Spleen (tissue), 11 donors: ENCODE results near the gene C2orf80. TPM values are rescaled to one million over a fixed set of nuclear protein-coding genes. Genes with fewer than 3 reads are reported as not detected.
A peak's percentile ranks its signal among the peaks of the same experiment; 100 is the strongest.
"Not testable (repeated sequence)": the region's sequence is repeated elsewhere in the genome, so short reads cannot be mapped to it uniquely, and the experiment has no call there.

Source experiments
- DNase-seq: peaks from one replicate; pipeline ENCODE4 v3.0.0-alpha.2; 2020
- H3K27ac ChIP-seq, 8 donors: fragments of 200-600 bp; sonication (generic) in 7 of 8; 1 replicate in 4 of 8; 2 replicates in 4 of 8; pipeline versions ENCODE4 v1.5.0 to v1.8.0; 2016 to 2021; ENCODE audit warnings: inconsistent platforms in 4 of 8, mild to moderate bottlenecking in 4 of 8, moderate library complexity in 1 of 8
- H3K27me3 ChIP-seq, 7 donors: fragments of 200-600 bp; sonication (generic) in 6 of 7; replicated peaks in 1 of 7; 1 replicate in 4 of 7; 2 replicates in 3 of 7; pipeline versions ENCODE4 v1.5.0 to v1.8.0; 2016 to 2021; ENCODE audit warnings: inconsistent platforms in 3 of 7, mild to moderate bottlenecking in 1 of 7
- H3K36me3 ChIP-seq, 6 donors: fragments of 200-600 bp; sonication (generic) in 5 of 6; 1 replicate in 4 of 6; 2 replicates in 2 of 6; pipeline versions ENCODE4 v1.5.0 to v1.8.0; 2016 to 2021; ENCODE audit warnings: inconsistent platforms in 2 of 6
- H3K4me1 ChIP-seq, 6 donors: fragments of 200-600 bp; sonication (generic) in 5 of 6; 1 replicate in 3 of 6; 2 replicates in 3 of 6; pipeline versions ENCODE4 v1.5.0 to v1.8.0; 2016 to 2021; ENCODE audit warnings: inconsistent platforms in 3 of 6
- H3K4me3 ChIP-seq, 8 donors: fragments of 200-600 bp; sonication (generic) in 7 of 8; 1 replicate in 4 of 8; 2 replicates in 4 of 8; pipeline versions ENCODE4 v1.5.0 to v1.8.0; 2016 to 2021; ENCODE audit warnings: inconsistent platforms in 4 of 8, mild to moderate bottlenecking in 4 of 8, moderate library complexity in 2 of 8
- H3K9me3 ChIP-seq, 8 donors: fragments of 200-600 bp; sonication (generic) in 7 of 8; 1 replicate in 4 of 8; 2 replicates in 4 of 8; pipeline versions ENCODE4 v1.5.0 to v1.8.0; 2016 to 2021; ENCODE audit warnings: inconsistent platforms in 4 of 8
- CTCF ChIP-seq, 11 experiments: fragments of 200-600 bp in 7 of 11; fragments of 450-650 bp in 4 of 11; sonication (generic) in 4 of 11; IDR thresholded peaks in 8 of 11; conservative IDR thresholded peaks in 3 of 11; 1 replicate in 7 of 11; 2 replicates in 4 of 11; pipeline versions ENCODE4 v1.4.0 to v1.8.0; 2016 to 2021; ENCODE audit warnings: antibody characterized with exemption in 11 of 11, inconsistent platforms in 4 of 11, mild to moderate bottlenecking in 1 of 11
- POLR2A ChIP-seq, 3 donors: fragments of 450-650 bp; IDR thresholded peaks; one replicate each; pipeline ENCODE4 v1.5.1; 2017; ENCODE audit warnings: antibody characterized with exemption in 3 of 3, mild to moderate bottlenecking in 1 of 3
- POLR2AphosphoS5 ChIP-seq, 3 donors: sonication (generic); formaldehyde crosslinking; IDR thresholded peaks; one replicate each; pipeline ENCODE4 v1.5.1; 2017; ENCODE audit warnings: antibody characterized with exemption in 3 of 3
- WGBS, 5 donors: extraction: QIAGEN DNeasy Blood & Tissue Kit in 3 of 5; methylation state at CpG; one replicate each; pipeline versions ENCODE4 v1.1.5 to v1.1.7; 2013 to 2018; 5-methylcytosine and 5-hydroxymethylcytosine counted together
- intact Hi-C: fragments of 100-400 bp; cut with DNase I; formaldehyde crosslinking; loops from one replicate; pipeline ENCODE4 v1.15.0; 2023; ENCODE audit warnings: low total_unique reads
- polyA plus RNA-seq, 3 donors: library from polyadenylated mRNA; stranded (reverse); fragments of 200-250 nt; gene quantifications; one replicate each; pipeline ENCODE4 v1.2.1, GENCODE V29; 2013
- total RNA-seq, 7 donors: library from RNA; depleted of rRNA in 3 of 7; stranded (reverse); fragments of >200 nt in 3 of 7; fragmentation: NEBNext Ultra II Directional in 4 of 7; extraction: Animal tissue kit (Norgen Biotek cat#: 25700) in 4 of 7; gene quantifications; one replicate each; pipeline versions ENCODE4 v1.1.0 to v1.2.1, GENCODE V29; 2016 to 2021
- donor health status: healthy with polysubstance abuse.
- donor health status: DM: no; HTN: no; CAD: no; lungs with moderate emphysema.
- donor health status: DM: no; HTN: no; CAD: no.
- donor health status: Bipolar disorder and iron deficiency.
- donor health status: healthy.
- donor health status: DM: no; HTN: no; CAD: no.
- donor health status: DM: yes; HTN: yes; CAD: no.

The C2orf80 gene
- total and polyA plus RNA-seq, 10 donors, result not detected

GRCh38 chr2:208129744-208130711 lies 59.8 kb downstream of the C2orf80 start, which contains the start of gene CRYGC:
CRYGC (minus strand) TSS chr2:208129828; CDS start chr2:208129792, 36 bp downstream.
- intact Hi-C loops, result no loop called here
- H3K4me3 ChIP-seq, result no peak within 1 kb of the TSS
- peaks cover 0 to 6% (median 0%) of the 10 kb centered on the region in 6 donors for H3K4me1 ChIP-seq
- DNase-seq, result no peak
- peaks cover 0 to 18% (median under 1%) of the 10 kb centered on the region in 7 donors for H3K27me3 ChIP-seq
- H3K36me3 ChIP-seq, result no peaks in the 10 kb centered on the region
- no peak for TF ChIP-seq POLR2AphosphoS5 (IDR thresholded peaks at IDR 0.05)
- TF ChIP-seq CTCF (IDR thresholded peaks at IDR 0.05 in 8 of 11, conservative IDR thresholded peaks at IDR 0.05 in 3 of 11), result no peak
- TF ChIP-seq POLR2A (IDR thresholded peaks at IDR 0.05), result no peak
- no peak within 1 kb of the TSS for H3K27ac ChIP-seq
- 78 to 86% (median 84%) methylated on average over 19 of the region's 19 CpGs for WGBS, 5 donors
- peaks cover 0 to 4% (median 0%) of the 10 kb centered on the region in 8 donors for H3K9me3 ChIP-seq

- 91 to 96% (median 92%) methylated on average over 8 to 12 of the region's 12 CpGs for WGBS, 5 donors
- no peak for DNase-seq
Measured at GRCh38 chr2:208128136-208128535, 61.7 kb downstream of the C2orf80 start.

GRCh38 chr2:208127090-208127489 lies 62.7 kb downstream of the C2orf80 start:
- no peaks in the 10 kb centered on the region for H3K36me3 ChIP-seq
- no peak overlapping the region for H3K27ac ChIP-seq
- H3K4me1 ChIP-seq, result peaks cover 0 to 14% (median 8%) of the 10 kb centered on the region in 6 donors
- TF ChIP-seq POLR2AphosphoS5 (IDR thresholded peaks at IDR 0.05) (no peak), POLR2A (IDR thresholded peaks at IDR 0.05) (no peak), CTCF (IDR thresholded peaks at IDR 0.05 in 8 of 11, conservative IDR thresholded peaks at IDR 0.05 in 3 of 11) (no peak)
- no peak for DNase-seq
- intact Hi-C loops, result no loop called here
- WGBS, 5 donors, result 91 to 95% (median 95%) methylated on average over 4 of the region's 4 CpGs
- no peak overlapping the region for H3K4me3 ChIP-seq
- H3K9me3 ChIP-seq, result peaks cover 0 to 4% (median 0%) of the 10 kb centered on the region in 8 donors
- H3K27me3 ChIP-seq, result peaks cover 0 to 39% (median 15%) of the 10 kb centered on the region in 7 donors

More at GRCh38 chr2:208128136-208128535, 61.7 kb downstream of the C2orf80 start:
- H3K27ac ChIP-seq, result no peak overlapping the region
- intact Hi-C loops, result no loop called here
- H3K27me3 ChIP-seq, result peaks cover 0 to 34% (median 15%) of the 10 kb centered on the region in 7 donors
- no peak overlapping the region for H3K4me3 ChIP-seq
- no peak for TF ChIP-seq POLR2AphosphoS5 (IDR thresholded peaks at IDR 0.05)
- no peak for TF ChIP-seq POLR2A (IDR thresholded peaks at IDR 0.05)
- no peak for TF ChIP-seq CTCF (IDR thresholded peaks at IDR 0.05 in 8 of 11, conservative IDR thresholded peaks at IDR 0.05 in 3 of 11)
- no peaks in the 10 kb centered on the region for H3K36me3 ChIP-seq
- H3K9me3 ChIP-seq, result peaks cover 0 to 4% (median 0%) of the 10 kb centered on the region in 8 donors
- peaks cover 0 to 14% (median 8%) of the 10 kb centered on the region in 6 donors for H3K4me1 ChIP-seq

GRCh38 chr2:208125251-208125650 lies 64.6 kb downstream of the C2orf80 start:
- no peak for TF ChIP-seq POLR2AphosphoS5 (IDR thresholded peaks at IDR 0.05)
- no peak for TF ChIP-seq CTCF (IDR thresholded peaks at IDR 0.05 in 8 of 11, conservative IDR thresholded peaks at IDR 0.05 in 3 of 11)
- no peak for TF ChIP-seq POLR2A (IDR thresholded peaks at IDR 0.05)
- Histone ChIP-seq H3K4me3 (no peak overlapping the region), H3K4me1 (peaks cover 0 to 14% (median 8%) of the 10 kb centered on the region in 6 donors), H3K36me3 (no peaks in the 10 kb centered on the region), H3K27me3 (peaks cover 0 to 39% (median 15%) of the 10 kb centered on the region in 7 donors), H3K9me3 (peaks cover 0 to 4% (median 0%) of the 10 kb centered on the region in 8 donors), H3K27ac (no peak overlapping the region)
- DNase-seq, result no peak
- WGBS, 5 donors, result 72 to 86% (median 82%) methylated on average over 4 of the region's 4 CpGs
- intact Hi-C loops, result no loop called here

DNA sequence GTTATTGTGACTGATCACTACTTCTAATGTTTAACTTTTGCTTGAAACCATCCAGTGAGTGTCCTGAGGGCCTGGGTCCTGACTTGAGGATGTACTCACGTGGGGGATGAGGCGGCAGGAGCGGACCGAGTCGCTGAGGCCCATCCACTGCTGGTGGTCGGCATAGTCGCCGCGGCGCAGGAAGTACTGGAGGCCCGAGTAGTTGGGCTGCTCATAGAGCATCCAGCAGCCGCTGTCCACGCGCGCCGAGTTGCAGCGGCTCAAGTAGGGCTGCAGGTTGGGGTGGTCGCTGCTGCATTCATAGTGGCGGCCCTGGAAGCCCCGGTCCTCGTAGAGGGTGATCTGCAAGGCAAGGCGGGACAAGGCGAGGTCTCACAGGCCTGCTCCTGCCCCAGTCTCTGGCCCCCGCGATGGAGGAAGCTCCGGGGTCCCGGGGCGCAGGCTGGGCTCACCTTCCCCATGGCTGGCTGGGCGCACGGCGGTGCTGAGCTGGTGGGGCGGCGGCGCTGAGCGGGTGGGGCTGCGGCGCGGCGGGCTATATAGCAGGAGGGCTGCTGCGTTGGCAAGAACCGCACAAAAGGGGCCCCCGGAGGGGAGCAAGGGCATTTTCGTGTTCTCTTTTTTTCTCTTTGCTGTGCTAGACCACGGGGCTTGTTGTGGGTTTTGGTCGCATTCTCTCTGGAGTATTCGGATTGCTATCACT lies 65.7 kb downstream of the C2orf80 start, which contains the start of gene CRYGD:
CRYGD (minus strand) TSS at position 512 of the 703 bp plus-strand sequence; CDS start at position 461, 51 bp downstream.
- peak; percentile 82 for DNase-seq
- H3K27ac ChIP-seq, H3K9me3 ChIP-seq, H3K36me3 ChIP-seq, intact Hi-C loops: not testable (repeated sequence)
- 5 to 14% (median 6%) methylated on average over 39 to 46 of the region's 46 CpGs for WGBS, 5 donors
- peaks cover 0 to 39% (median 15%) of the 10 kb centered on the region in 7 donors for H3K27me3 ChIP-seq
- peak within 1 kb of the TSS in 5 of 8 donors; percentile 12 to 53 (median 16) for H3K4me3 ChIP-seq
- peaks cover 0 to 14% (median 8%) of the 10 kb centered on the region in 6 donors for H3K4me1 ChIP-seq
